GM18526 (cell line): ENCODE data around the gene GALNT7.

Experiments used
- POLR2A ChIP-seq: IDR thresholded peaks from 3 replicates; pipeline ENCODE4 v1.6.1; 2011; ENCODE audit not compliant: insufficient read length; ENCODE audit errors: extremely low read depth

The GALNT7 gene

GRCh38 chr4:173236301-173236700 is 67.7 kb downstream of the GALNT7 start:
- TF ChIP-seq POLR2A, result no peak

DNA sequence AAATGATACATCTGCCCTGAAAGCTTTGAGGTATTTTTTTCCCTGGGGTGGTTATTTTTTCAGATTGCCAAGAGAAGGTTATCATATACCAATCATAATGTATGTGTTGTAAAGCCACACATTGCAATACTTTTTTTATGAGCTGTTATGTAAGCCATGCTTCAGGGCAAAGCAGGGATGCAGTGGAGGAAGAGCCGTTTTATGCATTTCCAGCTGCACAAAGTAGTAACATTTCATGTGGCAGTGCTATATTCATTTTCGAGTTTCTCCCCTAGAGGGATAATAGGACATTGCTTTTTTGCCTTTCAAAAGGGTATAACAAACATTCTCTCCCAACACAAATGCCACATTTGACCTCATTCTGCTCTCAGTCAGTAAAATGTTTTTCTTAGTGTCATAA is 68.5 kb downstream of the GALNT7 start:
- TF ChIP-seq POLR2A, result no peak

- TF ChIP-seq POLR2A, result no peak
Measured at GRCh38 chr4:173237762-173238161, 69.2 kb downstream of the GALNT7 start.

GRCh38 chr4:173240696-173241095 is 72.1 kb downstream of the GALNT7 start:
- TF ChIP-seq POLR2A, result no peak

GRCh38 chr4:173242466-173243250 is 74.0 kb downstream of the GALNT7 start:
- TF ChIP-seq POLR2A, result no peak

GRCh38 chr4:173243321-173243720 is 74.7 kb downstream of the GALNT7 start:
- no peak for TF ChIP-seq POLR2A

DNA sequence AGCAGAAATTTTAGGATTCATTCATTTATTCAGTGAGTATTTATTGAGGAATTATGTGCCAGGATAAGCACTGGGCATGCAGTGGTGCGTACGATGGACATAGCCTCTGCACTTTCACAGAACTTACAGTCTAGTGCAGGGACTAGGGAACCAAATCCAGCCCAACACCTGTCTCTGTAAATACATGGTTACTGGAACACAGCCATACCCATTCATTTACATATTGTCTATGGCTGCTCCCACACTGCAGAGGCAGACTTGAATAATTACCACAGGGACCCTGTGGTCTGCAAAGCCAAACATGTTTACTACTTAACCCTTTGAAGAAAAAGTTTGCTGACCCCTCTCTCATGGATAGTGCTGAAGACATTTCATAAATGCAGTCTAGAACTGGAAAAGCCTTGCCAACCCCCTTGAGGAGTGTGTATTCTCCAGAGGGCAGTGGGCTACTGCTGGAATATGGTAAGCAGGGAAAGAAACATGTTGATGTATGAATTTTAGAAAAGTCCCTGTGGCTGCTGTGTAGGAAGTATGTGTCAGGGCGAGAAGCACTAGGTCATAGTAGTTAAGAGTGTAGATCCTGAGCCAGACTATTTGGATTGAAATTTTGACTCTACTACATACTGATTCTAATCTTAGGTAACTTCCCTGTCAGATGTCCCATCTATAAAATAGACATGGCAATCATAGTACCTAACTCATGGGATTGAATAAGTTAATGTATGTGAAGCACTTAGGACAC is 75.5 kb downstream of the GALNT7 start:
- TF ChIP-seq POLR2A, result no peak

GRCh38 chr4:173245952-173246351 is 77.3 kb downstream of the GALNT7 start:
- no peak for TF ChIP-seq POLR2A

DNA sequence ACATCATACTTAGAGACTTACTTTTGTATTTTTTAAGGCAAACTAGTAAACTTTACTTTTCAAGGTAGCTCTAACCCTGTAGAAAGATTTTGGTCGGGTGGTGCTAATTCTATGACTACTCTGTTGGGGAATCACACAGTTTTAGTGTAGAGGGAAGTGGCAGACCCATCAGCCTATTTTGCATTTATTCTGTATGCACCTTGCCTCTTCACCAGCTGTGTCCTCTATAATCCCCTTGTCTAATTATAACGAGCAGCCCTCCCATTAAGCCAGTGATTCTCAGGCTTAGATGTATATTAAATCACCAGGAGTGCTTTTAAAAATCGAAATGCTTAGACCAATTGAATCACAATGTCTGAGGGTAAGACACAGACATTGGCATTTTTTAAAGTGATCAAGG is 78.1 kb downstream of the GALNT7 start:
- TF ChIP-seq POLR2A, result no peak

GRCh38 chr4:173247321-173247720 is 78.7 kb downstream of the GALNT7 start:
- TF ChIP-seq POLR2A, result no peak

DNA sequence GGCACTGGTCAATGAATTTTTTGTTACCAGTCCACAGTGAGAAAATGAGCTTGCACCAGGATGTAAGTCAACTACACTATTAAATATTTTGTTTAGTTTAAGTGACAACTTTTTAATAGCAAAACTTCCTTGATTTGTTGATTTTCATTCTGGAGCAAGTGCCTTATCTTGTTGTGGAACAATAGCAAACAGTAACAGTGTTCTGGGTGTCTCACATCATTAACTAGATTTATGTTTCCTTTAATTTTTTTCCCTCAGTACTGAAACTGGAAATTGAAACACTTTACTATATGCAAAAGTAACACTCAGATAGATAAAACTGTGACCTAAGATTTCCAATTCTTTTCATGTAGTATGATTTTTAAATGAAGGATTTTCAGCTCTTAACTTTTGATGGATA is 80.1 kb downstream of the GALNT7 start:
- no peak for TF ChIP-seq POLR2A

GRCh38 chr4:173252024-173252935 is 83.7 kb downstream of the GALNT7 start:
- TF ChIP-seq POLR2A, result no peak

DNA sequence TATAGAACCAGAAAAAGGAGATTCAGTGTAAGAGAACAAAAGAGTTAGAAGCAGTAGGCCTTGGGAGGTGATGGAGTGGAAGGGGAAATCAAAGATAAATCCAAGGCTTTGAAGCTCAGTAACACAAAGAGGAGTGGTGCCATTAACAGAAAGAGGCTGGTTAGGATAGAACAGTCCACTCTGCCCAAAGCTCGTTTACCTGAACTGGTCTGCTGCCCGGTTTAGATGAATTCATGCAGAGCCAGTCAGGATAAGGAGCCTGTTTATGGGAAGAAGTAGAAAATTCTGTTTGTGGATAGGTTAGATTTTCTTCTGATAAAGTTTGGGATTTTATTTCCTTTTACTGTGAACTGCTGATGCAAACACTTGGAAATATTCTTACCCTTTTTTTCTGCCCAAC is 85.0 kb downstream of the GALNT7 start:
- TF ChIP-seq POLR2A, result no peak

DNA sequence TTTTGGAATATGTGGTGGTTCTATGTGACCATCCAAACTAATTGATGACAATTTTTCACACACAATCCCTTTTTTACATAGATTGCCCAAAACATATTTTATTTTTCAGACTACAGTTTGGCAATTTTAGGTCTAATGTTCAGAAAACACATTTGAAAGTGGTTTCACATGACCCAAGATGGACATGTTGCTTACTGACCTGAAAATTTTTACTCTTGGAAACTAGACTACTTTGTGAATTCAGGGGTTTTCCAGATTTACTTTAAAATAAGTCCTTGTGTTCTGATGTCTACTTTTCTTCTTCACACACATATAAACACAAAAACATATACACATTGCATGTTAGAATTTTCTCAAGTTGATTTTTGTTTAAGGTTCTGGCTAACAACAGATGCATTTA is 86.0 kb downstream of the GALNT7 start:
- no peak for TF ChIP-seq POLR2A

- TF ChIP-seq POLR2A, result no peak
Measured at GRCh38 chr4:173256825-173257224, 88.2 kb downstream of the GALNT7 start.
